ENCODE measurements around the gene CDKN2AIPNL. TPM values are rescaled to one million over a fixed set of nuclear protein-coding genes. Genes with fewer than 3 reads are reported as not detected.

Gene CDKN2AIPNL
- total RNA-seq, 2 donors from 2014 or later = 24.6 to 25.8 TPM

GRCh38 chr5:134447815-134448520, 36.3 kb upstream of the CDKN2AIPNL start:
- H3K27ac Mint-ChIP-seq = no peak overlapping the region
- no peak for DNase-seq
- no peaks in the 10 kb centered on the region for H3K27me3 Mint-ChIP-seq (ENCODE audit: low read depth)
- H3K9me3 Mint-ChIP-seq = no peaks in the 10 kb centered on the region
- H3K36me3 Mint-ChIP-seq (ENCODE audit: insufficient read depth in 2 of 2) = no peaks in the 10 kb centered on the region
- H3K4me1 Mint-ChIP-seq (ENCODE audit: low read depth) = peaks cover 19% of the 10 kb centered on the region
- peak overlapping the region in 1 of 2 donors; percentile 6 for H3K4me3 Mint-ChIP-seq
- ATAC-seq (replicated peaks in 1 of 2) = peak in 1 of 2 donors; percentile 38

GRCh38 chr5:134446938-134447337, 35.3 kb upstream of the CDKN2AIPNL start:
- H3K4me3 Mint-ChIP-seq = no peak overlapping the region
- H3K27ac Mint-ChIP-seq = no peak overlapping the region
- no peak for ATAC-seq (replicated peaks in 1 of 2)
- H3K9me3 Mint-ChIP-seq = no peaks in the 10 kb centered on the region
- no peak for DNase-seq
- H3K27me3 Mint-ChIP-seq (ENCODE audit: low read depth) = no peaks in the 10 kb centered on the region
- H3K36me3 Mint-ChIP-seq (ENCODE audit: insufficient read depth in 2 of 2) = no peaks in the 10 kb centered on the region
- H3K4me1 Mint-ChIP-seq (ENCODE audit: low read depth) = peaks cover 19% of the 10 kb centered on the region

GRCh38 chr5:134445856-134446818, 34.5 kb upstream of the CDKN2AIPNL start:
- ATAC-seq (replicated peaks in 1 of 2) (no peak), DNase-seq (no peak)
- H3K36me3 Mint-ChIP-seq (ENCODE audit: insufficient read depth in 2 of 2) = no peaks in the 10 kb centered on the region
- H3K4me1 Mint-ChIP-seq (ENCODE audit: low read depth) = peaks cover 19% of the 10 kb centered on the region
- no peak overlapping the region for H3K27ac Mint-ChIP-seq
- H3K4me3 Mint-ChIP-seq = no peak overlapping the region
- H3K27me3 Mint-ChIP-seq (ENCODE audit: low read depth) = no peaks in the 10 kb centered on the region
- no peaks in the 10 kb centered on the region for H3K9me3 Mint-ChIP-seq

- Mint-ChIP-seq H3K36me3 (ENCODE audit: insufficient read depth in 2 of 2) (no peaks in the 10 kb centered on the region), H3K4me3 (no peak overlapping the region), H3K9me3 (no peaks in the 10 kb centered on the region), H3K27ac (no peak overlapping the region), H3K27me3 (ENCODE audit: low read depth) (no peaks in the 10 kb centered on the region), H3K4me1 (ENCODE audit: low read depth) (peaks cover 19% of the 10 kb centered on the region)
- peak; percentile 75 to 87 for ATAC-seq (replicated peaks in 1 of 2)
- peak in 1 of 2 donors; percentile 23 for DNase-seq
These were observed 33.3 kb upstream of the CDKN2AIPNL start for GRCh38 chr5:134444941-134445471.

- ATAC-seq (replicated peaks in 1 of 2) = no peak
- no peaks in the 10 kb centered on the region for H3K27me3 Mint-ChIP-seq (ENCODE audit: low read depth)
- H3K4me3 Mint-ChIP-seq = no peak overlapping the region
- DNase-seq = no peak
- no peaks in the 10 kb centered on the region for H3K9me3 Mint-ChIP-seq
- no peak overlapping the region for H3K27ac Mint-ChIP-seq
- peaks cover 28% of the 10 kb centered on the region for H3K4me1 Mint-ChIP-seq (ENCODE audit: low read depth)
- no peaks in the 10 kb centered on the region for H3K36me3 Mint-ChIP-seq (ENCODE audit: insufficient read depth in 2 of 2)
These were observed 28.6 kb upstream of the CDKN2AIPNL start for GRCh38 chr5:134440201-134440755.

GRCh38 chr5:134439210-134439654, 27.6 kb upstream of the CDKN2AIPNL start:
- no peak overlapping the region for H3K4me3 Mint-ChIP-seq
- H3K36me3 Mint-ChIP-seq (ENCODE audit: insufficient read depth in 2 of 2) = no peaks in the 10 kb centered on the region
- H3K27me3 Mint-ChIP-seq (ENCODE audit: low read depth) = no peaks in the 10 kb centered on the region
- no peak for ATAC-seq (replicated peaks in 1 of 2)
- H3K9me3 Mint-ChIP-seq = no peaks in the 10 kb centered on the region
- no peak for DNase-seq
- peaks cover 25% of the 10 kb centered on the region for H3K4me1 Mint-ChIP-seq (ENCODE audit: low read depth)
- no peak overlapping the region for H3K27ac Mint-ChIP-seq

- ATAC-seq (replicated peaks in 1 of 2) = no peak
- Mint-ChIP-seq H3K9me3 (no peaks in the 10 kb centered on the region), H3K36me3 (ENCODE audit: insufficient read depth in 2 of 2) (no peaks in the 10 kb centered on the region), H3K4me1 (ENCODE audit: low read depth) (peaks cover 28% of the 10 kb centered on the region), H3K4me3 (no peak overlapping the region), H3K27ac (no peak overlapping the region), H3K27me3 (ENCODE audit: low read depth) (no peaks in the 10 kb centered on the region)
- DNase-seq = no peak
These were observed 27.0 kb upstream of the CDKN2AIPNL start for GRCh38 chr5:134438721-134439123.

GRCh38 chr5:134437847-134438581, 26.3 kb upstream of the CDKN2AIPNL start:
- ATAC-seq (replicated peaks in 1 of 2) = no peak
- peaks cover 35% of the 10 kb centered on the region for H3K4me1 Mint-ChIP-seq (ENCODE audit: low read depth)

GRCh38 chr5:134437340-134437846, 25.7 kb upstream of the CDKN2AIPNL start:
- no peak for DNase-seq
- H3K4me1 Mint-ChIP-seq (ENCODE audit: low read depth) = peaks cover 41% of the 10 kb centered on the region
- H3K27me3 Mint-ChIP-seq (ENCODE audit: low read depth) = no peaks in the 10 kb centered on the region
- peak overlapping the region; percentile 64 to 65 for H3K4me3 Mint-ChIP-seq
- H3K36me3 Mint-ChIP-seq (ENCODE audit: insufficient read depth in 2 of 2) = no peaks in the 10 kb centered on the region
- ATAC-seq (replicated peaks in 1 of 2) = peak in 1 of 2 donors; percentile 1
- no peaks in the 10 kb centered on the region for H3K9me3 Mint-ChIP-seq
- peak overlapping the region; percentile 58 for H3K27ac Mint-ChIP-seq

More at GRCh38 chr5:134437847-134438581, 26.3 kb upstream of the CDKN2AIPNL start:
- Mint-ChIP-seq H3K4me3 (no peak overlapping the region), H3K27ac (no peak overlapping the region), H3K27me3 (ENCODE audit: low read depth) (no peaks in the 10 kb centered on the region), H3K36me3 (ENCODE audit: insufficient read depth in 2 of 2) (no peaks in the 10 kb centered on the region), H3K9me3 (no peaks in the 10 kb centered on the region)
- DNase-seq = no peak

GRCh38 chr5:134436523-134437339, 25.1 kb upstream of the CDKN2AIPNL start:
- H3K36me3 Mint-ChIP-seq (ENCODE audit: insufficient read depth in 2 of 2) = no peaks in the 10 kb centered on the region
- H3K27ac Mint-ChIP-seq = peak overlapping the region; percentile 58

GRCh38 chr5:134435560-134435959, 23.9 kb upstream of the CDKN2AIPNL start:
- peak overlapping the region in 1 of 2 donors; percentile 68 for H3K4me3 Mint-ChIP-seq
- H3K9me3 Mint-ChIP-seq = no peaks in the 10 kb centered on the region
- DNase-seq = peak; percentile 42 to 60
- no peaks in the 10 kb centered on the region for H3K36me3 Mint-ChIP-seq (ENCODE audit: insufficient read depth in 2 of 2)
- peak; percentile 72 to 74 for ATAC-seq (replicated peaks in 1 of 2)
- no peaks in the 10 kb centered on the region for H3K27me3 Mint-ChIP-seq (ENCODE audit: low read depth)
- peak overlapping the region; percentile 58 for H3K27ac Mint-ChIP-seq
- peaks cover 51% of the 10 kb centered on the region for H3K4me1 Mint-ChIP-seq (ENCODE audit: low read depth)

More at GRCh38 chr5:134436523-134437339, 25.1 kb upstream of the CDKN2AIPNL start:
- Mint-ChIP-seq H3K4me3 (peak overlapping the region; percentile 64 to 65), H3K27me3 (ENCODE audit: low read depth) (no peaks in the 10 kb centered on the region), H3K4me1 (ENCODE audit: low read depth) (peaks cover 48% of the 10 kb centered on the region), H3K9me3 (no peaks in the 10 kb centered on the region)
- peak; percentile 75 for DNase-seq
- peak; percentile 83 to 86 for ATAC-seq (replicated peaks in 1 of 2)
